Measurements from ENCODE around the gene TNFRSF19.

Gene TNFRSF19

DNA sequence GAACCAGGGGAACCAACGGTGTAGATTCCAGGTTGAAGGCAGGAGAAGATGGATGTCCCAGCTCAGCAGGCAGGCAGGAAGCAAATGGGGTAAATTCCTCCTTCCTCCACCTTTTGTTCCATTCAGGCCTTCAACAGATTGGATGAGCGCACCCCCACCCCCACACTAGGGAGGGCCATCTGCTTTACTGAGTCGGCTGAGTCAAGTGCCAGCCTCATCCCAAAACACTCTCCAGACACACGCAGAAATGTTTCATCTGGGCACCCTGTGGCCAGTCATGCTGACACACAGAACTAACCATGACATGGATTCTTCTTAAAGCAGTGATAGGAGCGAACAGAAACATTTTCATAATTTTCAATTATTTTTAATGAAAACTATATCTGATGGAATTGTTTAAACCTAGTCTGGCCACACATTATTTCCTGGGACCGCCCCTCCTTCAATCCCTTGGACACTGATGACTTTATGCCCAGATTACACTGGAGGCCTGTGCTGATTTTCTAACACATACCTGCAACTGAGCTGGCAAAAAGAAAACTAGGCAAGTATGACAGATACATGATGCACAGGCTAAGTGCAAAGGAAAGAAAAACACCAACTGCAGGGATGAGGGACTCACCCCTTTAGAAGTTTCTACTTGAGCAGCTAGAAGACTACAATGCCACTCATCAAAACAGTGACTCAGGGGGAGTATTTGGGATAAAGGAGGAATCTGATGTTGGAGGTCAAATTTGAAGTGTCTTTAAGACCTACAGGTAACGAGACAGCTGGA is 154.2 kb downstream of the TNFRSF19 start:
- no peak for DNase-seq (ENCODE audit: low read depth)
- TF ChIP-seq, protein P1, sequence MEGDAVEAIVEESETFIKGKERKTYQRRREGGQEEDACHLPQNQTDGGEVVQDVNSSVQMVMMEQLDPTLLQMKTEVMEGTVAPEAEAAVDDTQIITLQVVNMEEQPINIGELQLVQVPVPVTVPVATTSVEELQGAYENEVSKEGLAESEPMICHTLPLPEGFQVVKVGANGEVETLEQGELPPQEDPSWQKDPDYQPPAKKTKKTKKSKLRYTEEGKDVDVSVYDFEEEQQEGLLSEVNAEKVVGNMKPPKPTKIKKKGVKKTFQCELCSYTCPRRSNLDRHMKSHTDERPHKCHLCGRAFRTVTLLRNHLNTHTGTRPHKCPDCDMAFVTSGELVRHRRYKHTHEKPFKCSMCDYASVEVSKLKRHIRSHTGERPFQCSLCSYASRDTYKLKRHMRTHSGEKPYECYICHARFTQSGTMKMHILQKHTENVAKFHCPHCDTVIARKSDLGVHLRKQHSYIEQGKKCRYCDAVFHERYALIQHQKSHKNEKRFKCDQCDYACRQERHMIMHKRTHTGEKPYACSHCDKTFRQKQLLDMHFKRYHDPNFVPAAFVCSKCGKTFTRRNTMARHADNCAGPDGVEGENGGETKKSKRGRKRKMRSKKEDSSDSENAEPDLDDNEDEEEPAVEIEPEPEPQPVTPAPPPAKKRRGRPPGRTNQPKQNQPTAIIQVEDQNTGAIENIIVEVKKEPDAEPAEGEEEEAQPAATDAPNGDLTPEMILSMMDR (IDR thresholded peaks at IDR 0.05; ENCODE audit: insufficient read depth, low read depth, low read length, missing control alignments), result no peak
- no peak overlapping the region for H3K4me3 ChIP-seq (ENCODE audit: low read depth, low read length)

Data from GM12865 (cell line).